Gastroesophageal sphincter (tissue), 4 donors: ENCODE measurements around the gene VPS39. TPM values are rescaled to one million over a fixed set of nuclear protein-coding genes. Genes with fewer than 3 reads are reported as not detected.

Experiments used
- ATAC-seq: fragments of 150-250 bp; one replicate; pipeline ENCODE4 v1.9.1; 2016; ENCODE audit warnings: mild to moderate bottlenecking, moderate library complexity
- H3K27ac ChIP-seq, 4 donors: fragments of 200-600 bp; sonication (generic) in 3 of 4; 1 replicate in 3 of 4; 2 replicates in 1 of 4; pipeline ENCODE4 v1.5.1; 2016 to 2019
- H3K27me3 ChIP-seq: fragments of 200-600 bp; sonication (generic); one replicate; pipeline ENCODE4 v1.5.1; 2019
- H3K36me3 ChIP-seq, 2 donors: fragments of 200-600 bp; sonication (generic); one replicate each; pipeline ENCODE4 v1.5.1; 2019; ENCODE audit warnings: control low read depth in 1 of 2
- H3K4me1 ChIP-seq, 3 donors: fragments of 200-600 bp; sonication (generic); 1 replicate in 2 of 3; 2 replicates in 1 of 3; pipeline ENCODE4 v1.5.1; 2016 to 2019; ENCODE audit warnings: control low read depth in 2 of 3
- H3K4me3 ChIP-seq, 2 donors: fragments of 200-600 bp; sonication (generic); one replicate each; pipeline ENCODE4 v1.5.1; 2019; ENCODE audit warnings: mild to moderate bottlenecking in 1 of 2, moderate library complexity in 1 of 2
- H3K9me3 ChIP-seq, 3 donors: fragments of 200-600 bp; sonication (generic); one replicate each; pipeline ENCODE4 v1.5.1; 2017 to 2019; ENCODE audit warnings: control low read depth in 2 of 3
- CTCF ChIP-seq, 4 experiments: fragments of 200-600 bp in 2 of 4; fragments of 450-650 bp in 2 of 4; sonication (generic) in 1 of 4; IDR thresholded peaks; one replicate each; pipeline ENCODE4 v1.5.1; 2017 to 2019; ENCODE audit warnings: antibody characterized with exemption in 4 of 4, mild to moderate bottlenecking in 2 of 4, moderate library complexity in 2 of 4
- EP300 ChIP-seq: sonication (generic); formaldehyde crosslinking; IDR thresholded peaks from one replicate; pipeline ENCODE4 v1.6.1; 2017; ENCODE audit warnings: antibody characterized with exemption, mild to moderate bottlenecking
- POLR2A ChIP-seq, 2 donors: fragments of 450-650 bp; IDR thresholded peaks; one replicate each; pipeline ENCODE4 v1.6.1; 2017; ENCODE audit warnings: antibody characterized with exemption in 2 of 2, mild to moderate bottlenecking in 2 of 2, moderate library complexity in 1 of 2
- POLR2AphosphoS5 ChIP-seq: sonication (generic); formaldehyde crosslinking; IDR thresholded peaks from one replicate; pipeline ENCODE4 v1.6.1; 2017; ENCODE audit warnings: antibody characterized with exemption
- WGBS, 2 donors: methylation state at CpG; one replicate each; pipeline ENCODE4 v1.1.5; 2018; ENCODE audit warnings: low coverage in 1 of 2; 5-methylcytosine and 5-hydroxymethylcytosine counted together
- total RNA-seq, 4 donors: library from RNA; depleted of rRNA; stranded (reverse); fragments of >200 nt; gene quantifications; one replicate each; pipeline ENCODE4 v1.1.0, GENCODE V29; 2016

VPS39 gene
- total RNA-seq, 4 donors from 2014 or later: 53.5 to 104 (median 76.6) TPM

DNA sequence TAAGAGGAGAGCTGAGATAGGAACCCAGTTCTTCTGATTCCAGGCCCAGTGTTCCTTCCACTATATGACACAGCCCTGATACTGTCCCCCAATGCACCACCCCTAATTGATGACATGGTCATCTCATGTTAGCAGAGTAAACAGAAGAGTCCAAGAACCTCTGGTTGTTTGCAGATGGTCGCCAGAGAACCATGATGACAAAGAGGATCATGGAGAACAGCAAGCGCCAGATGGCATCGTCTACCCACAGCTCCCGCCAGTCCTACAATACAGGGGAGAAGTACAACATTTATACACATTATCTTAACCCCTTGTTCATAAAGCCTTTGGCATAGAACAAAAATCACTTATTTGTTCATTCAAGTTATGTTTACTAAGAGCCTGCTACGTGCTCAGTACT, 18.5 kb upstream of the VPS39 start:
- Histone ChIP-seq H3K36me3 (peaks cover 0 to 100% of the 10 kb centered on the region in 2 donors), H3K4me3 (no peak overlapping the region), H3K9me3 (no peaks in the 10 kb centered on the region), H3K4me1 (no peaks in the 10 kb centered on the region), H3K27me3 (no peaks in the 10 kb centered on the region), H3K27ac (no peak overlapping the region)
- WGBS, 2 donors: 29 to 94% methylated on average over 1 to 3 of the region's 5 CpGs
- ATAC-seq: no peak
- TF ChIP-seq CTCF (IDR thresholded peaks at IDR 0.05) (no peak), POLR2AphosphoS5 (no peak), EP300 (no peak)

DNA sequence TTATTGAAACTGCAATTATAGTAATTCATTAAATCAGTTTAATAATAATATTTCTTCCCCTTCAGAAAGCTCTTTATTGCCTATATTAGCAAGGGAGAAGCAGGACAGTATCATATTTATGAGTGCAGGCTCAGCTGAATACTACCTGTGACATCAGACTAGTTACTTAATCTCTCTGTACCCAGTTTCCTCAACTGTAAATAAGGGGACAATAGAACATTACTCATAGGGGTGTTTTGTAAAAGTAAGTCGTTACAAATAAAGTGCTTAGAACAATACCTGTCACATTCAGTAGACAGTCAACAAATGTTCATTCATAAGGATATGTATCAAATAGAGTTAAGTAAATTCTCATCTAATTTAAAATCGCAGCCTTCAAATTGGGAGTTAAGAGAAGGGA, 12.1 kb upstream of the VPS39 start:
- no peak overlapping the region for H3K27ac ChIP-seq
- no peak for ATAC-seq
- TF ChIP-seq CTCF (IDR thresholded peaks at IDR 0.05): no peak
- peaks cover 11 to 100% of the 10 kb centered on the region in 2 donors for H3K36me3 ChIP-seq
- H3K4me3 ChIP-seq: no peak overlapping the region
- H3K9me3 ChIP-seq: no peaks in the 10 kb centered on the region
- no peaks in the 10 kb centered on the region for H3K27me3 ChIP-seq
- H3K4me1 ChIP-seq: no peaks in the 10 kb centered on the region
- WGBS, 2 donors: 50% methylated on average over 2 of the region's 2 CpGs

DNA sequence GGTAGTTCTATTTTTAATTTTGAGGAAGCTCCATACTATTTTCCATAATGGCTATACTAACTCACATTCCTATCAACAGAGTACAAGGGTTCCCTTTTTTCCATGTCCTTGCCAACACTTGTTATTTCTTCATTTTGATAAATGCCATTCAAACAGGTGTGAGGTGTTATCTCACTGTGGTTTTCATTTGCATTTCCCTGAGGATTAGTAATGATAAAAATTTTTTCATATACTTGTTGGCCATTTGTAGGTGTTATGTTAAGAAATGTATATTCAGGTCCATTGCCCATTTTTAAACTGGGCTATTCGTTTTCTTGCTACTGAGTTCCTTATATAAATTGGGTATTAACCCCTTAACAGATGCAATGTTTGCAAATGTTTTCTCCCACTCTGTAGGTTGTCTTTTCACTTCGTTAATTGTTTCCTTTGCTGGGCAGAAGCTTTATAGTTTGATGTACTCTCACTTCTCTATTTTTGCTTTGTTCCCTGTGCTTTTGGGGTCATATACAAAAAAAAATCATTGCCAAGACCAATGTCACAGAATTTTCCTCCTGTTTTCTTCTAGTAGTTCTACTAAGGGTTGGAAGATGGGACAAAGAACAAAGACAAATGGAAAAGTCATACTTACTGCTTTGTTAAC, 11.0 kb upstream of the VPS39 start:
- H3K36me3 ChIP-seq: peaks cover 11 to 96% of the 10 kb centered on the region in 2 donors
- WGBS, 2 donors: 25 to 31% methylated on average over 2 of the region's 2 CpGs
- H3K9me3 ChIP-seq: no peaks in the 10 kb centered on the region
- H3K27me3 ChIP-seq: no peaks in the 10 kb centered on the region
- no peak for ATAC-seq
- no peak overlapping the region for H3K4me3 ChIP-seq
- no peaks in the 10 kb centered on the region for H3K4me1 ChIP-seq
- TF ChIP-seq EP300: no peak
- no peak for TF ChIP-seq POLR2A (IDR thresholded peaks at IDR 0.05)
- TF ChIP-seq CTCF (IDR thresholded peaks at IDR 0.05): no peak
- TF ChIP-seq POLR2AphosphoS5: no peak
- no peak overlapping the region for H3K27ac ChIP-seq

GRCh38 chr15:42217568-42217967, 9.5 kb upstream of the VPS39 start:
- Histone ChIP-seq H3K4me3 (no peak overlapping the region), H3K27ac (no peak overlapping the region), H3K9me3 (no peaks in the 10 kb centered on the region), H3K4me1 (no peaks in the 10 kb centered on the region), H3K36me3 (peaks cover 11 to 93% of the 10 kb centered on the region in 2 donors), H3K27me3 (no peaks in the 10 kb centered on the region)
- no peak for ATAC-seq
- TF ChIP-seq POLR2AphosphoS5 (no peak), CTCF (IDR thresholded peaks at IDR 0.05) (no peak), POLR2A (IDR thresholded peaks at IDR 0.05) (no peak), EP300 (no peak)
- 75 to 78% methylated on average over 2 of the region's 2 CpGs for WGBS, 2 donors

DNA sequence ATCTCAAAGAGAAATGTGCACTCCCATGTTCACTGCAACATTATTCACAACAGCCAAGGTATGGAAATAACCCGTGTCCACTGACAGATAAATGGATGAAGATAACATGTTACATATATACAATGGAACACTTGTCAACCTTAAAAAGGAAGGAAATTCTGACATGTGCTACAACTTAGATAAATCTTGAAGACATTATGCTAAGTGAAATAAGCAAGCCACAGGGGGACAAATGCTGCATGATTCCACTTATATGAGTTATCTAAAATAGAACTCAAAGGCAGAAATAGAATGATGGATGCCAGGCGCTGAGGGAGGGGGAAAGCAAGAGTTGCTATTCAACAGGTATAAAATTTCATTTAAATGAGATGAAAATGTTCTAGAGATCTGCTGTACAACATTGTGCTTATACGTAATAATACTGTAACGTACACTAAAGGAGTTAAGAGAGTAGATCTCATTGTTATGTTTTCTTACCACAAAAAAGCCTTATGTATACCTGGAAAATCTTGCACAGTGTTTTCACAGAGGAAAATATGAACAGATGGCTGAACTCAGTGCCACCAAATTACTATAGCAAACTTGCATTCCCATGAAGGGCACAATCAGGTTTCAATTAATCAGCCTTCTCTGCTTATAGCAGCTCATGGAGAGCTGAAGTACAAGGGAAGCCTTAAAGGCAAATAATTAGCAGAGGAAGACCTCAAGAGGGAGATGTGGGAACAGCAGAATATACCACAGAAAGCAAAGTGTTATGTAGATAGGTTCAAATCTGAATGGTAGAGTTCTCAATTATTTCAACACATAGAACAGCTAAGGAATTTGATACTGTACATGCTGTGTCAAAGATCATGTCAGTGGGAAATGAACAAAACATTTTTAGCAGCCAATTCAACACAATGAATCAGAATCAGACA, 8.1 kb upstream of the VPS39 start:
- ATAC-seq: no peak
- TF ChIP-seq EP300 (no peak), POLR2AphosphoS5 (no peak), CTCF (IDR thresholded peaks at IDR 0.05) (no peak), POLR2A (IDR thresholded peaks at IDR 0.05) (no peak)
- Histone ChIP-seq H3K9me3 (no peaks in the 10 kb centered on the region), H3K4me1 (no peaks in the 10 kb centered on the region), H3K27me3 (no peaks in the 10 kb centered on the region), H3K27ac (no peak overlapping the region), H3K4me3 (no peak overlapping the region), H3K36me3 (peaks cover 11 to 93% of the 10 kb centered on the region in 2 donors)
- 77 to 82% methylated on average over 4 of the region's 4 CpGs for WGBS, 2 donors
